H1 (cell line): ENCODE data around the gene KLHL18. TPM values are rescaled to one million over a fixed set of nuclear protein-coding genes. Genes with fewer than 3 reads are reported as not detected.

Experiments used
- POLR2AphosphoS5 ChIP-seq: IDR thresholded peaks from 2 replicates; pipeline ENCODE4 v1.6.1; 2011; ENCODE audit warnings: low read depth, low read length
- YY1 ChIP-seq: IDR thresholded peaks from 2 replicates; pipeline ENCODE4 v1.6.1; 2011; ENCODE audit warnings: low read depth, mild to moderate bottlenecking, low read length
- polyA plus RNA-seq, 7 experiments: library from polyadenylated mRNA; depleted of rRNA in 3 of 7; stranded (reverse) in 5 of 7; unstranded in 2 of 7; fragments of >200 nt in 5 of 7; fragments of 200-250 nt in 2 of 7; gene quantifications; 1 replicate in 5 of 7; 2 replicates in 1 of 7; 4 replicates in 1 of 7; pipeline versions ENCODE4 v1.2.1 to v1.2.3, GENCODE V29; 2011 to 2013; ENCODE audit warnings: missing spikeins in 2 of 7, mixed read lengths in 2 of 7
- total RNA-seq: library from RNA; stranded (reverse); fragmentation: NEBNext Ultra II Directional; extraction: Animal tissue kit (Norgen Biotek cat#: 25700); gene quantifications from 2 replicates; pipeline ENCODE4 v1.2.1, GENCODE V29; 2021
- TF ChIP-seq, protein P1 (sequence below), 3 experiments: IDR thresholded peaks; 1 replicate in 2 of 3; 2 replicates in 1 of 3; pipeline versions ENCODE4 v1.5.1 to v1.6.1; 2011; ENCODE audit warnings: low read length in 3 of 3, mild to moderate bottlenecking in 3 of 3, inconsistent platforms in 2 of 3, low read depth in 1 of 3, moderate library complexity in 1 of 3; ENCODE audit not compliant: insufficient read depth in 1 of 3; ENCODE audit errors: control extremely low read depth in 1 of 3

KLHL18 gene
- total and polyA plus RNA-seq, 2 of the 8 experiments (the other 6 are each of a cell fraction or from before 2014, with no cell fraction given) = 19.9 to 31.7 TPM

DNA sequence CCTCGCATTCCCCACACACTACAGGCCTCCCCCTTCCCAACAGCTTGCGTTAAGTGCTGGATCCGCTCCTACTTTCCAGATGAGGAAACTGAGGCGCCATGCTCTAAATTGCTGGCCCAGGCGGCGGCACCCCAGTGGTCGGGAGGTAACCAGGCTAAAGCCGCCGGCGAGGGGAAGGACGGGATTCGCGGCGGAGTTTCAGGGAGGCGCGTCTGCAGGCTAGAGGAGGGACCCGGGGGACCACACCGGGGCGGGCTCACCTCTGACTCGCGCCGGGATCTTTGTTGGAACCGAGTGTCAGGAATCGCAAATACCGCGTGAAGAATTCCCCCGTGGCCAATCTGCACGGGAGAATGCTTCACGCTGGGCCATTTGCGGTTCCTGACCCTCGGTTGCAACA lies 73.5 kb downstream of the KLHL18 start (continued):
- TF ChIP-seq YY1 (no peak), POLR2AphosphoS5 (no peak)
- TF ChIP-seq, protein P1, sequence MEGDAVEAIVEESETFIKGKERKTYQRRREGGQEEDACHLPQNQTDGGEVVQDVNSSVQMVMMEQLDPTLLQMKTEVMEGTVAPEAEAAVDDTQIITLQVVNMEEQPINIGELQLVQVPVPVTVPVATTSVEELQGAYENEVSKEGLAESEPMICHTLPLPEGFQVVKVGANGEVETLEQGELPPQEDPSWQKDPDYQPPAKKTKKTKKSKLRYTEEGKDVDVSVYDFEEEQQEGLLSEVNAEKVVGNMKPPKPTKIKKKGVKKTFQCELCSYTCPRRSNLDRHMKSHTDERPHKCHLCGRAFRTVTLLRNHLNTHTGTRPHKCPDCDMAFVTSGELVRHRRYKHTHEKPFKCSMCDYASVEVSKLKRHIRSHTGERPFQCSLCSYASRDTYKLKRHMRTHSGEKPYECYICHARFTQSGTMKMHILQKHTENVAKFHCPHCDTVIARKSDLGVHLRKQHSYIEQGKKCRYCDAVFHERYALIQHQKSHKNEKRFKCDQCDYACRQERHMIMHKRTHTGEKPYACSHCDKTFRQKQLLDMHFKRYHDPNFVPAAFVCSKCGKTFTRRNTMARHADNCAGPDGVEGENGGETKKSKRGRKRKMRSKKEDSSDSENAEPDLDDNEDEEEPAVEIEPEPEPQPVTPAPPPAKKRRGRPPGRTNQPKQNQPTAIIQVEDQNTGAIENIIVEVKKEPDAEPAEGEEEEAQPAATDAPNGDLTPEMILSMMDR (IDR thresholded peaks at IDR 0.05; ENCODE audit: control extremely low read depth in 1 of 3, insufficient read depth in 1 of 3, low read depth in 1 of 3, low read length in 3 of 3) = no peak
